ENCODE results near the gene VPS13C.

DNA sequence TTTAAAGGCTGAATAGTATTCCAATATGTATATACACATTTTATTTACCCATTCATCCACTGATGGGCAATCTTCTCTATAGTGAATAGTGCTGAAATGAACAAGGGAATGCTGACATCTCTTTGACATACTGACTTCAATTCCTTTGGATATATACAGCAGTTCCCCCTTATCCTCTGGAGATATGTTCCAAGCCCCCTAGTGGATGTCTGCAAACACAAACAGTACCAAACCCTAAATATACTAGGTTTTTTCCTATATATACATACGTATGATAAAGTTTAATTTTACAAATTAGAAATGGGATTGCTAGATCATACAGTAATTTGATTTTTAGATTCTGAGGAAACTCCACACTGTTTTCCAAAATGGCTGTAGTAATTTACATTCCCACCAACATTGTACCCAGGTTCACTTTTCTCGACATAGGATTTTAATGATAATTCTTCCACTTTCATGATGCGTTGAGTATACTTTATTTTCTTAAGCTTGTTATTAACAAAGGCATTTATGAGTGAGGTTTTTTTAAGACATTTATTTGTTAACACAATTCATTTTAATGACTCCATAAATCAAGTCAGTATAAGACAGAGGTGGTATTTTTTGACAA is 38.2 kb downstream of the VPS13C start:
- TF ChIP-seq CREB1 (IDR thresholded peaks at IDR 0.05; ENCODE audit: low read depth) = no peak
- TF ChIP-seq MAX (IDR thresholded peaks at IDR 0.05) = no peak
- no peak for TF ChIP-seq TCF12 (IDR thresholded peaks at IDR 0.05; ENCODE audit: low read depth)
- no peak for TF ChIP-seq TAF1 (IDR thresholded peaks at IDR 0.05; ENCODE audit: low read depth)
- no peak for TF ChIP-seq RAD21 (IDR thresholded peaks at IDR 0.05; ENCODE audit: low read depth)
- TF ChIP-seq, protein P1, sequence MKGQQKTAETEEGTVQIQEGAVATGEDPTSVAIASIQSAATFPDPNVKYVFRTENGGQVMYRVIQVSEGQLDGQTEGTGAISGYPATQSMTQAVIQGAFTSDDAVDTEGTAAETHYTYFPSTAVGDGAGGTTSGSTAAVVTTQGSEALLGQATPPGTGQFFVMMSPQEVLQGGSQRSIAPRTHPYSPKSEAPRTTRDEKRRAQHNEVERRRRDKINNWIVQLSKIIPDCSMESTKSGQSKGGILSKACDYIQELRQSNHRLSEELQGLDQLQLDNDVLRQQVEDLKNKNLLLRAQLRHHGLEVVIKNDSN (IDR thresholded peaks at IDR 0.05) = no peak
- TF ChIP-seq EGR1 (IDR thresholded peaks at IDR 0.05) = no peak
- no peak for TF ChIP-seq EP300 (IDR thresholded peaks at IDR 0.05; ENCODE audit: borderline replicate concordance)
- no peak for TF ChIP-seq TEAD4 (IDR thresholded peaks at IDR 0.05)
- TF ChIP-seq CEBPB (IDR thresholded peaks at IDR 0.05) = no peak
- TF ChIP-seq ZBTB7A (IDR thresholded peaks at IDR 0.05; ENCODE audit: low read depth) = no peak
- TF ChIP-seq NFIC (IDR thresholded peaks at IDR 0.05) = no peak
- TF ChIP-seq, protein P2, sequence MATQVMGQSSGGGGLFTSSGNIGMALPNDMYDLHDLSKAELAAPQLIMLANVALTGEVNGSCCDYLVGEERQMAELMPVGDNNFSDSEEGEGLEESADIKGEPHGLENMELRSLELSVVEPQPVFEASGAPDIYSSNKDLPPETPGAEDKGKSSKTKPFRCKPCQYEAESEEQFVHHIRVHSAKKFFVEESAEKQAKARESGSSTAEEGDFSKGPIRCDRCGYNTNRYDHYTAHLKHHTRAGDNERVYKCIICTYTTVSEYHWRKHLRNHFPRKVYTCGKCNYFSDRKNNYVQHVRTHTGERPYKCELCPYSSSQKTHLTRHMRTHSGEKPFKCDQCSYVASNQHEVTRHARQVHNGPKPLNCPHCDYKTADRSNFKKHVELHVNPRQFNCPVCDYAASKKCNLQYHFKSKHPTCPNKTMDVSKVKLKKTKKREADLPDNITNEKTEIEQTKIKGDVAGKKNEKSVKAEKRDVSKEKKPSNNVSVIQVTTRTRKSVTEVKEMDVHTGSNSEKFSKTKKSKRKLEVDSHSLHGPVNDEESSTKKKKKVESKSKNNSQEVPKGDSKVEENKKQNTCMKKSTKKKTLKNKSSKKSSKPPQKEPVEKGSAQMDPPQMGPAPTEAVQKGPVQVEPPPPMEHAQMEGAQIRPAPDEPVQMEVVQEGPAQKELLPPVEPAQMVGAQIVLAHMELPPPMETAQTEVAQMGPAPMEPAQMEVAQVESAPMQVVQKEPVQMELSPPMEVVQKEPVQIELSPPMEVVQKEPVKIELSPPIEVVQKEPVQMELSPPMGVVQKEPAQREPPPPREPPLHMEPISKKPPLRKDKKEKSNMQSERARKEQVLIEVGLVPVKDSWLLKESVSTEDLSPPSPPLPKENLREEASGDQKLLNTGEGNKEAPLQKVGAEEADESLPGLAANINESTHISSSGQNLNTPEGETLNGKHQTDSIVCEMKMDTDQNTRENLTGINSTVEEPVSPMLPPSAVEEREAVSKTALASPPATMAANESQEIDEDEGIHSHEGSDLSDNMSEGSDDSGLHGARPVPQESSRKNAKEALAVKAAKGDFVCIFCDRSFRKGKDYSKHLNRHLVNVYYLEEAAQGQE (IDR thresholded peaks at IDR 0.05; ENCODE audit: low read depth) = no peak
